Measurements from ENCODE around the gene CHST3. TPM values are rescaled to one million over a fixed set of nuclear protein-coding genes. Genes with fewer than 3 reads are reported as not detected.

The CHST3 gene
- total and polyA plus RNA-seq, 8 donors, result 10.3 to 20.1 (median 11.6) TPM

DNA sequence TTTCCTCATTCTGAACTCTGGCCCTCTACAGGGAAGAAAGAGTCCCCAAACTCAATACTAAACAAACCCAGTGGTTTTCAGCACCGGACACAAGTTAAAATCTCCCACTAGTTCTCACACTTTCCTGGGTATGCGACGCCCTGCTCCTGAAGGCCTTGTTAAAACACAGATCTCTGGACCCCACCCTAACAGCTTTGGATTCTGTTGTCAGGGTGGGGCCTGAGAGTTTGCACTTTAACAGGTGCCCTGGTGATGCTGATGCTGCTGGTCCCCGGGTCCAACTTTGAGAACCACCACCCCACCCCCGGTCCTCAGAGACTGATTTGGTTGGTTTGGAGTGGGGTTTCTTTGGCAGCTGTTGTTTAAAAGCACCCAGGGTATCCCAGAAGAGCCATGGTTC lies 61.6 kb downstream of the CHST3 start:
- intact Hi-C loops (cut with DNase I), result no loop called here
- Histone ChIP-seq H3K27me3 (no peaks in the 10 kb centered on the region), H3K4me1 (no peaks in the 10 kb centered on the region), H3K4me3 (no peak overlapping the region), H3K36me3 (no peaks in the 10 kb centered on the region), H3K27ac (peak overlapping the region in 1 of 2 donors; percentile 10), H3K9me3 (no peaks in the 10 kb centered on the region)
- ATAC-seq (no peak), DNase-seq (no peak)
- TF ChIP-seq, protein P1, sequence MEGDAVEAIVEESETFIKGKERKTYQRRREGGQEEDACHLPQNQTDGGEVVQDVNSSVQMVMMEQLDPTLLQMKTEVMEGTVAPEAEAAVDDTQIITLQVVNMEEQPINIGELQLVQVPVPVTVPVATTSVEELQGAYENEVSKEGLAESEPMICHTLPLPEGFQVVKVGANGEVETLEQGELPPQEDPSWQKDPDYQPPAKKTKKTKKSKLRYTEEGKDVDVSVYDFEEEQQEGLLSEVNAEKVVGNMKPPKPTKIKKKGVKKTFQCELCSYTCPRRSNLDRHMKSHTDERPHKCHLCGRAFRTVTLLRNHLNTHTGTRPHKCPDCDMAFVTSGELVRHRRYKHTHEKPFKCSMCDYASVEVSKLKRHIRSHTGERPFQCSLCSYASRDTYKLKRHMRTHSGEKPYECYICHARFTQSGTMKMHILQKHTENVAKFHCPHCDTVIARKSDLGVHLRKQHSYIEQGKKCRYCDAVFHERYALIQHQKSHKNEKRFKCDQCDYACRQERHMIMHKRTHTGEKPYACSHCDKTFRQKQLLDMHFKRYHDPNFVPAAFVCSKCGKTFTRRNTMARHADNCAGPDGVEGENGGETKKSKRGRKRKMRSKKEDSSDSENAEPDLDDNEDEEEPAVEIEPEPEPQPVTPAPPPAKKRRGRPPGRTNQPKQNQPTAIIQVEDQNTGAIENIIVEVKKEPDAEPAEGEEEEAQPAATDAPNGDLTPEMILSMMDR (IDR thresholded peaks at IDR 0.05), result no peak

DNA sequence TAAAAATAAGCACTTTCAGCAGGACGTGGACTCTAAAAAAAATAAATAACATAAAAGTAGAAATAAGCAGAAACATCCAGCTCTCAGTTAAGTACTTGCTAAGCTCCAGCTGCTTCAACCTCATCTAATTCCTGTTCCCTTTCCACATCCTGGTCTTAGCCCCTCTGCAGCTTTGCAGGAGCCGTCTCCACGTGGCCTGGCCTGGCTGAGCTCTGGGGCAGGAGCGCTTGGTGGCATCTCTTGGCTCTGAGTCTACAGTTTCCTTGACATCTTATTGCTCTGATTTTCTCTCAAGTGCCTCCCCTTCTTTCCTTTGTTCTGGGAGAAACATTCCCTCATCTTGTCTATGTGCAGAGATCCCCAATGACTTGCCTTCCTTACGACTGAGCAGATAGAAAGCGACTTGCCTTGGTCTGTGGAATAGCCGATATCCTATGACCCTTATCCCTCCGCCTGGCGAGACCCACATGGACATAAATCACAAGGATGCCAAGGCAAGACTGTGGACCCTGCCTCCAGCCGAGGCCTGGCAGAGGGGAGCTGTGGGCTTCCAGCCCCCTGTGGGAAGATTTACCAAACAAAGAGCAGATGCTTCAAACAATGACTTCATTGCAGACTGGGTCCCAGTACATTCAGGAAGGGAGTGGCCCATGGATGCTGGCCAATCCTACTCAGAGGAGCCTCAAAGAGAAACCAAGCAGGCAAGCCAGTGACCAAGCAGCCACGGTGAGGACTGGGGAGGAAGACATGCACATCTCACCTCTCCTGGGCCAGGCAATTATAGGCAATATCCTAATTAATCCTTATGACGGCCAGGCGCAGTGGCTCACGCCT lies 62.3 kb downstream of the CHST3 start:
- Histone ChIP-seq H3K27me3 (no peaks in the 10 kb centered on the region), H3K4me1 (no peaks in the 10 kb centered on the region), H3K27ac (peak overlapping the region in 1 of 2 donors; percentile 53), H3K9me3 (no peaks in the 10 kb centered on the region), H3K4me3 (no peak overlapping the region), H3K36me3 (no peaks in the 10 kb centered on the region)
- ATAC-seq (no peak), DNase-seq (no peak)
- TF ChIP-seq, protein P1 (IDR thresholded peaks at IDR 0.05), result no peak
- intact Hi-C loops (cut with DNase I), result no loop called here

DNA sequence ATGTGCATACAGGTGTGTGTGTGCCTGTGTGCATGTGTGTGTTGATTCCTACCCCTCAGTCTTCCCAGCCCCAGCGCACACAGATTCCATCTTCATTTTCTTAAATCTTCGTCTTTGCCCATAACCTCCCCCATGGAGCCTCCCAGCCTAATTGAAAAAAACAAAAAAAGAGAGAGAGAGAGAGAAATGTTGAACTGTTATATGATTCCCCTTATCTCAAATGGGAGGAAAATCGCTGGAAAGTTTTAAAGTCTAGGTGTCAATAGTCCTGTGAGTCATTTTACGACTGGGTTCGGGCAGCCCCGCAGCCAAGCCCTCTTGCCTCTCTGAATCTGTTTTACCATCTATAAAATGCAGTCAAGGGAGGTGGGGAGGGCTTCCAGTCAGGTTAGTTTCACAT lies 63.3 kb downstream of the CHST3 start:
- H3K27ac ChIP-seq, result peak overlapping the region in 1 of 2 donors; percentile 53

DNA sequence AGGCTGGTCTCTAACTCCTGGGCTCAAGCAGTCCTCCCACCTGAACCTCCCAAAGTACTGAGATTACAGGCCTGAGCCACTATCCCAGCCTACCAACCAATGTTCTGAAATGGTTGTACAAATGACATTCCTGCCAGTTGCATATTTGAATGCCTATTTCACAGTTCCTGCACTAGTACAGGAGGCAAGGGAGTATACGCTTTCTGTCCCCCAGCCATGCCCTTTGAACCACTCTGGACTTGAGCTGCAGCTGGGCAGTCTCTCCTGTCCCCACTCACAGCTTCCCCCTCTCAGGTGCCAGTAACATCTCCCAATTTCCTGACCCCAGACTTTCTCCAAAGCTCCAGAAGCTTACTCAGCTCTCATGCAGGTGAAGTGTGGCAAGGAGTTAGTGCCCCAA lies 65.2 kb downstream of the CHST3 start:
- Histone ChIP-seq H3K27me3 (no peaks in the 10 kb centered on the region), H3K36me3 (no peaks in the 10 kb centered on the region), H3K4me3 (no peak overlapping the region), H3K27ac (no peak overlapping the region), H3K4me1 (no peaks in the 10 kb centered on the region), H3K9me3 (no peaks in the 10 kb centered on the region)
- DNase-seq (no peak), ATAC-seq (no peak)
- intact Hi-C loops (cut with DNase I), result no loop called here
- TF ChIP-seq, protein P1 (IDR thresholded peaks at IDR 0.05), result no peak

More for the DNA sequence above, 63.3 kb downstream of the CHST3 start:
- Histone ChIP-seq H3K4me3 (no peak overlapping the region), H3K4me1 (no peaks in the 10 kb centered on the region), H3K9me3 (no peaks in the 10 kb centered on the region), H3K36me3 (no peaks in the 10 kb centered on the region), H3K27me3 (no peaks in the 10 kb centered on the region)
- intact Hi-C loops (cut with DNase I), result no loop called here
- no peak for ATAC-seq
- TF ChIP-seq, protein P1 (IDR thresholded peaks at IDR 0.05), result no peak
- DNase-seq, result no peak

DNA sequence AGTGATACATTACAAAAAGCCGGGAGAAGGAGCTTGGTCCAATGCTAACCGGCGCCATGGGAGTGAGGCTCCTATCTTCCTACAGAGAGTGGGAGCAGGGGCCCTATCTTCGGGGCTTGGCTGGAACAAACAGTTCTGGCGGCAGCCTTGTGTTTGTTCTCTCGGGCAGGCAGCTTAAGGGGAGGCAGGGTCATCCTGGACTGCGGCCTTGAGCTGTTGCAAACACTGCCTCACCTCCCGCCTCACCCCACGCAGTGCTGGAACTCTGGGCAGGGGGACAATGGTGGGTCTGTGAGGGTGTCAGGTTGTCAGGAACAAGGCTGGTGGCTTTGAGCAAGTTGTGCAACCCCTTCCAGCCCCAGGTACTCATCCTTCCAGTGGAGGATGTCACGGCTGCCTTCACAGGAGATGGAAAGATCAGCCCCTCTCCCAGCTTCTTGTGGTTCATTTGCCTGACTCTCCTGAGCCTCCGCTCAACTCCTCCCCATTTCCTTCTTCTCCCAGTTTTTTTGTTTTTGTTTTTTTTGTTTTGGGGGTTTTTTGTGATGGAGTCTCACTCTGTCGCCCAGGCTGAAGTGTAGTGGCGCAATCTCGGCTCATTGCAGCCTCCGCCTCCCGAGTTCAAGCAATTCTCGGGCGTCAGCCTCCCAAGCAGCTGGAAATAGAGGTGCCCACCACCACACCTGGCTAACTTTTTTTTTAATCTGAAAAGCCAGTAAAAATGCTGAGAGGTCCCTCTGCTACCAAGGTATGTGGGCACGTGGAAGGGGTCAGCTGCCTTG lies 66.8 kb downstream of the CHST3 start:
- DNase-seq, result peak in 1 of 4 donors; percentile 60
- Histone ChIP-seq H3K27ac (no peak overlapping the region), H3K4me1 (no peaks in the 10 kb centered on the region), H3K9me3 (no peaks in the 10 kb centered on the region), H3K36me3 (no peaks in the 10 kb centered on the region), H3K4me3 (no peak overlapping the region), H3K27me3 (no peaks in the 10 kb centered on the region)
- peak; percentile 42 for ATAC-seq
- TF ChIP-seq, protein P1 (IDR thresholded peaks at IDR 0.05), result no peak
- intact Hi-C loops (cut with DNase I), result no loop called here

All from left lung (tissue), 10 donors.